ENCODE measurements around the gene KIAA1210.

GRCh38 chrX:119036107-119037029 lies 91.2 kb downstream of the KIAA1210 start:
- TF ChIP-seq CEBPB (IDR thresholded peaks at IDR 0.05; ENCODE audit: low read depth) (no peak), POLR2A (IDR thresholded peaks at IDR 0.05; ENCODE audit: borderline replicate concordance, extremely low read depth, insufficient read depth, insufficient read length) (no peak), CTCF (IDR thresholded peaks at IDR 0.05 in 2 of 3, conservative IDR thresholded peaks at IDR 0.05 in 1 of 3; ENCODE audit: borderline replicate concordance in 1 of 3, insufficient read depth in 1 of 3, low read depth in 2 of 3, low read length in 2 of 3) (no peak), POLR2AphosphoS5 (IDR thresholded peaks at IDR 0.05; ENCODE audit: low read depth, low read length) (no peak), ZFX (IDR thresholded peaks at IDR 0.05) (no peak), SP1 (IDR thresholded peaks at IDR 0.05; ENCODE audit: low read depth) (no peak), EGR1 (IDR thresholded peaks at IDR 0.05; ENCODE audit: low read depth) (no peak), EZH2 (IDR thresholded peaks at IDR 0.05) (no peak), MAX (IDR thresholded peaks at IDR 0.05) (no peak), YY1 (IDR thresholded peaks at IDR 0.05; ENCODE audit: extremely low read depth, insufficient replicate concordance, low read depth, low read length) (no peak), JUND (IDR thresholded peaks at IDR 0.05) (no peak)
- TF ChIP-seq, protein P1, sequence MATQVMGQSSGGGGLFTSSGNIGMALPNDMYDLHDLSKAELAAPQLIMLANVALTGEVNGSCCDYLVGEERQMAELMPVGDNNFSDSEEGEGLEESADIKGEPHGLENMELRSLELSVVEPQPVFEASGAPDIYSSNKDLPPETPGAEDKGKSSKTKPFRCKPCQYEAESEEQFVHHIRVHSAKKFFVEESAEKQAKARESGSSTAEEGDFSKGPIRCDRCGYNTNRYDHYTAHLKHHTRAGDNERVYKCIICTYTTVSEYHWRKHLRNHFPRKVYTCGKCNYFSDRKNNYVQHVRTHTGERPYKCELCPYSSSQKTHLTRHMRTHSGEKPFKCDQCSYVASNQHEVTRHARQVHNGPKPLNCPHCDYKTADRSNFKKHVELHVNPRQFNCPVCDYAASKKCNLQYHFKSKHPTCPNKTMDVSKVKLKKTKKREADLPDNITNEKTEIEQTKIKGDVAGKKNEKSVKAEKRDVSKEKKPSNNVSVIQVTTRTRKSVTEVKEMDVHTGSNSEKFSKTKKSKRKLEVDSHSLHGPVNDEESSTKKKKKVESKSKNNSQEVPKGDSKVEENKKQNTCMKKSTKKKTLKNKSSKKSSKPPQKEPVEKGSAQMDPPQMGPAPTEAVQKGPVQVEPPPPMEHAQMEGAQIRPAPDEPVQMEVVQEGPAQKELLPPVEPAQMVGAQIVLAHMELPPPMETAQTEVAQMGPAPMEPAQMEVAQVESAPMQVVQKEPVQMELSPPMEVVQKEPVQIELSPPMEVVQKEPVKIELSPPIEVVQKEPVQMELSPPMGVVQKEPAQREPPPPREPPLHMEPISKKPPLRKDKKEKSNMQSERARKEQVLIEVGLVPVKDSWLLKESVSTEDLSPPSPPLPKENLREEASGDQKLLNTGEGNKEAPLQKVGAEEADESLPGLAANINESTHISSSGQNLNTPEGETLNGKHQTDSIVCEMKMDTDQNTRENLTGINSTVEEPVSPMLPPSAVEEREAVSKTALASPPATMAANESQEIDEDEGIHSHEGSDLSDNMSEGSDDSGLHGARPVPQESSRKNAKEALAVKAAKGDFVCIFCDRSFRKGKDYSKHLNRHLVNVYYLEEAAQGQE (IDR thresholded peaks at IDR 0.05; ENCODE audit: low read depth), result no peak
